Fibroblast of upper back skin (primary cell): ENCODE measurements around the gene PLXNA2.

Experiments used
- DNase-seq: peaks from one replicate; pipeline ENCODE4 v3.0.0-alpha.2; 2013

PLXNA2 gene

DNA sequence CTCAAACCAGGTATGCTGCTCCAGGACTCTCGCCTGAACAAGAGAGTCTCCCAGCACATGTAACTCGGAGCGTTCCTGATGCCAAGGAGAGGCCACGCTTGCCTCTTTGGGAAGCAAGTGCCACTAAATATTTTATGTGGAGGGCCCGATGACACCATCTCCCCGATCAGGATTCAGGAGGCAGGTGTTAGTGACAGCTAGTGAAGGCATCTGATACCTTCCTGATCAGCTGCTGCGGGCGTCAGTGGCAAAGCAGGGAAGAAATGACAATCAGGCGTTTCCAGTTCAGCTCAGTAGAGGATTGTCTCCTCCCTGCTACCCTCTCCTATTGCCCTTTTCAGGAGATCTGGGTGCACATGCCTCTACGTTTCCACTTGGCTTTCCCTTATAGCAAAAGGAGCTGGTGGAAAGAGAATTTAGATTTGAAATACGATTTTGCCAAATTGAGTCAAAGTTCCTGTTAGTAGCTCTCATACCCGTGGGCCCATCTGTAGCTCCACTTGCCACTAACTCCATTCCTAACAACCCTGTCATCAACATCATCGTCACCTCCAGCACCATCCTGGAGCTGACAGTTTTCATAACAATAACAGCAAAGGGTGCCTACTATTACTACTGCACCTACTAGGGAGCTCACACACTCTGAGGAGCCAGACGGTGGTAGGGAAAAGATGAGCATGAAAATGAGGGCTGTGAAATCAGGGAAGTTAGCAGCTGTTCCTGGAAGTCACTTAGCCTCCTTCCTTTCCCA lies 21.6 kb downstream of the PLXNA2 start:
- no peak for DNase-seq

DNA sequence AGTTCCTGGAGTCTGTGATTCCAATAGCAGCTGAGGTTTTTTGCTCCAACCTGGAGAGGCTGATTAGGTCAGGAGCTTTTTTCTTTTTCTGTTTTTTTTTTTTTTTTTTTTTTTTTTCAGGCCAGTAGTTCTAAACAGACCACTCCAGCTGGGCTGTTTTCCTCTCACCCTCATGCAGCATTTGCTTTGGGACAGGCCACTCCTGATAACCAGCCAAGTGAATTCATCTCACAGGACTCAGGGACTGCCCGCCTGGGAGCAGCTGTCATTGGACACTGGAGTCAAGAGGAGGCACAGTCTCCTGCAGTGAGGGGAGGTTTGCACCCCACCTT lies 22.9 kb downstream of the PLXNA2 start:
- no peak for DNase-seq

DNA sequence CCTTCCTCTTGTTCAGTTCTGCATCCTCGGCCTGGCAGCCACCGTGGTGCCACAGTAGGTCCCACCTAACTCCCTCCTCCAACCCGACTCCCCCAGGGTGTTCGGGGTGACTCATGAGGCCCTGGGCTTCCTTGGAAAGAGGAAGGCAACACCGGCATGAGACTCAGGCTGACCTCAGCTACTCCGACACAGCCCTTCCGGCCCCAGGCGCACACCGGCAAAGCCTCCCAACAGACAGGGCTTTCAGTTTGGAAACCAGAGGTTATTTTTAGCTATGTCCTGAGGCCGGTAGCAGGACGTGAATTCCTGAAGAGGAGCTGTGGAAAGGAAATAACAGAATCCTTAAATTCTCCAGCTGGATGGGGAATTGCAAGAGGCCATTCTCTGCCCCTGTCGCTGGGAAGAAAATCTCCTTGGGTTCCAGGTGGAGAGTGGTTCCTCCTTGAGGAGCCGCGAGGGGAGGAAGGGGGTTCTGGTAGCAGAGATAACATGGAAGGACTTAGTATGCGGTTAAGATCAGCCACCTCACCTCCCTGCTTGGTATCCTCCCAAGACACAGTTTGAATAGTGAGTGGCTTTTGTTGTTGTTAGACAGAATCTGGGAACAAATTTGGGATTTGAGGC lies 24.4 kb downstream of the PLXNA2 start:
- DNase-seq, result peak; percentile 73

DNA sequence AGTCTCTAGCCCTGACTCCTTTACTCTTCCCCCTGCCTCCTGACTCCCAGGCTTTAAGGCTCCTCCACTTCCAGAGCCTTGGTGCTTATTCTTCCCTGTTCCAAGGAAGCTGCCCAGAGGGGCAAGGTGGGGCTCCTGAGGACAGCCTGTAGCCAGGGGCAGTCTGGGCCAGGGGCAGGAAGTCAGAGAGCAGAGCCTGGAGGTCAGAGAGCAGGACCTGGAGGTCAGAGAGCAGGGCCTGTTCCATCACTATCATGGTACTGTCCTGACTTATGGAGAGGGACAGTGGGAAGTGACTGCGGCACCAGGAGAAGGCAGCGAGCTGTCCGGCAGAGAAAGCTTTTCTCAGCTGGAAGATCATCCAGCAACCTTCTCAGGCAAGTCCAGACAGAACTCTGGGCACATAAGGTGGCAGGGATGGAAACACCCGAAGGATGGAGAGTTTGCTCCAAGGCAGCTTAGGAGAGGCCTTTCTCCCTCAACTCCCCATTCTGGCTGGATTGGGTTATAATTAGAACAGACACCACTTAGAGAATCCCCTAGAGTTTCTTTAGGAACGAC lies 25.0 kb downstream of the PLXNA2 start:
- no peak for DNase-seq

GRCh38 chr1:208218237-208219097 lies 25.7 kb downstream of the PLXNA2 start:
- no peak for DNase-seq

DNA sequence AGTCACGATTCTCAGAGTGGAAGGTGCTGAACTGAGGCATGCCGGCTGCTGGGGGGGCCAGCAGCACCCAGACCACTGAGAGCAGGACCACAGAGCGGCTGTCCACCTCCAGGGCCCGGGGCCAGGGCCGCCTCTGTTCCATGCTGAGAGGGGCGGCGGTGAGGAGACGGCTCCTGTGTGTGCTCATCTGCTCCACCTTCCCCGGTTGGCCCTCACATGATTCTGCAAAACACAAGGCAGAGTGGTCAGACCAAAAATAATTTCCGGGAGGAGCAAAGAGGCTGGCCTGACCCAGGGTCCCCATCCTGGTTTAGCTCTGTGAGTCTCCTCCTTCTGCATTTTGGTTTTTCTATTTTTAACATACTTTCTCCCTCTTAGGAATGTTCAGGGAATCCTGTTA lies 26.4 kb downstream of the PLXNA2 start:
- DNase-seq, result no peak

DNA sequence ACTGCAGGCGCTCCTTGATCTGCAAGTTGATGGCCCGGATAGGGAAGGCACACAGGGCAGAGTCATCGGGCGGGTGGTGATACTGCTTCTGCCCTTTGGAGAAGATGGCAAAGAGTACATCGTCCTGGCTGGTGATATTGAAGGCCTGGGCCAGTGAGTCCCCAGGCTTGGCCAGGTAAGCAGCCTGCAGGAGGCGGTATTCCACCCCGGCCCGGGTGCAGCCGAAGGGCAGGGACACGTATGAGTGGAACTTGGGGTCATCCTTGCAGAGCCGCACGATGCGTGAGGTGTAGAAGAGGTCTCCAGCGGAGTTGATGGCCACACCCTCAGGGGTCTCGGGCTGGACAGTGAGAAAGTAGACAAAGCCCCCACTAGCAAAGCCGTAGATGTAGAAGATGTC lies 27.4 kb downstream of the PLXNA2 start:
- DNase-seq, result no peak

- DNase-seq, result peak; percentile 75
These were observed 28.1 kb downstream of the PLXNA2 start for GRCh38 chr1:208216062-208216461.

- DNase-seq, result no peak
These were observed 28.8 kb downstream of the PLXNA2 start for GRCh38 chr1:208215393-208215792.

GRCh38 chr1:208213786-208214185 lies 30.4 kb downstream of the PLXNA2 start:
- DNase-seq, result no peak

DNA sequence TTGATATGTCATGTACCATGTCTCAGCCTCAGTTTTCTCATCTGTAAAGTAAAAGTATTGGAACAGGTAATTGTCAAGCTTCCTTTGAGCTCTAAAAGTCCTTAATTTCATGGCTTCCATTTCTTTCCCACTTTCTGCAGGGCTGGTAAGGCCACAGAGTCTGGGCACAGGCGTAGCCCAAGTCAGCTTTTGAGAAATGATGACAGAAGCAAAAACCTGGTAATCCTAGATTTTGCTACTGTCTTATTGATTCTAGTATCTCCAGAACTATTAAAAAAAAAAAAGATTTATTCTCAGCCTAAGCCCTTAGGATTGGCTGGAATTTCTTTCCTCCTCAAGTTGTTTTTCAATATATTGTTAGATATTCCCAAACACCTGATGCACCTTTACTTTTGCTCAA lies 31.3 kb downstream of the PLXNA2 start:
- no peak for DNase-seq

DNA sequence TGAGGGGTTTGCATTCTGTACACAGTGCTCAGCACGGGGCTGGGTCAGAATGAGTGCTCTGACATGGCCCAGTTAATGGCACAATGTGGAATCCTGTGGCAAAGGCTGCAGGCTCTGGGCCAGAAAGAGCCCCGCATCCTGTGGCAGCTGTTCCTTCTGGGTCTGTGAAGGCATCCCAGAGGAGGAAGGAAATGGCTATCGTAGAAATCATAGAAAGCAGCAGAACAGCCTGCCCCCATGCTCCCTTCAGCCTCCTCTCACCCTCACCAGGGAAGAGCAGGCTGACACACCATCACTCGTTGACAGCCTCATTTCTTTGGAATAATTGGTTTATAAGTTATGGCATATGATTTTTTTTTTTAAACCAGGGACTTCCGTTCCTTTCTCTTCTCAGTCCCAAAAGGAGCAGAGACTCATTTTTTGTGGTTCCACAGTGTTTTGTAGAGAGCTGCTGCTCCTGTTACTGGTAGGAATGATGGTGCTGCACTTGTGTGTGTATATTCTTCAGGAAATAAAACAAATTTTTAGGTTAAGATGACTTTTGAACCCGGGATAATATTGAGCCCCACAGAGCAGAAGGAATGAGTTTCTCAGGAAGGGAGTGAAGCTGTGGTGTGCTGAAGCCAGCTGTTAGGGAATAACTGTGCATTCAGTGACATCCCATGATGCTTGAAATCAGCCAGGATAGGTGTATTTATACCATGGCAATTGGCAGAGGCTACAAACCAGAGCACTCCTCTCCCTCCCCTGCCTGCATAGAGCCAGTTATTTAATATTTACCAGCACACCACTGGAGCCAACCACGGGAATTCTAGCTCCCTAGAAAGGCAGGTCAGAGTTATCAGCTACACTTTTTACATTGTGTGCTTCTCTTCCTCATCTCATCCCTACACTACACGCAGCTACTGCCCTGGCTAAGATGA lies 32.0 kb downstream of the PLXNA2 start:
- peak; percentile 77 for DNase-seq

DNA sequence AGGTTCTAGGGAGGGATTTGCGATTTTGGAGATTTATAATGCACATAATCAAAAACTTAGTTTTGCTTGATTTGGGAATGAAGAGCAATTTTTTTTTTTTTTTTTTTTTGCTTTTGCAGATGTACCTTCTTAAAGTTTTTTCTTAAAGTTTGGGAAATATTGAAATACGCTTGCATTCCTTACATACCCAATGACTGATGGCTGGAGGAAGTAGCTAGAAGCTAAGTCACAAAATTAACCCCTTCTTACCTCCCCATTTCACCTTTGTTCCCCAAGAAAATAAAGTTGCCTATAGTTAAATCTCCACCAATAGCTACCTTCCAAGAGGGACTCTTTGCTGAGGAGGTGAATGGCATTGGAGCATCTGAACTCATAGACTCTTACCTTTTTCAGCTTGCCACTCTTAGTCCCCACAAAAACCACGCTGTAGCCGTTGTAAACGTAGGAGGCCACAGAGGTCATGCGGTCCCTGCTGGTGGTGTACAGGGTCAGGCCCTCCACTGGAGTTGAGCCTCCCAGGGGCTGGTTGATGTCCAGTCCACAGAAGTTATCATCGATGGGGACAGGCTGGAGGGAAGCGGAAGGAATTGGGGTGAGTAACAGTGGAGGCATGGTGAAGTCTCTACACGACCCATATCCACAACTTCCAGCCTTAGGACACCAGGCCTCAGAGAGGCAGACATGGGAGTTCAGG lies 34.1 kb downstream of the PLXNA2 start:
- no peak for DNase-seq

- no peak for DNase-seq
These were observed 34.9 kb downstream of the PLXNA2 start for GRCh38 chr1:208209286-208209685.

GRCh38 chr1:208208132-208208487 lies 36.1 kb downstream of the PLXNA2 start:
- no peak for DNase-seq

GRCh38 chr1:208207388-208208131 lies 36.6 kb downstream of the PLXNA2 start:
- peak; percentile 96 for DNase-seq

DNA sequence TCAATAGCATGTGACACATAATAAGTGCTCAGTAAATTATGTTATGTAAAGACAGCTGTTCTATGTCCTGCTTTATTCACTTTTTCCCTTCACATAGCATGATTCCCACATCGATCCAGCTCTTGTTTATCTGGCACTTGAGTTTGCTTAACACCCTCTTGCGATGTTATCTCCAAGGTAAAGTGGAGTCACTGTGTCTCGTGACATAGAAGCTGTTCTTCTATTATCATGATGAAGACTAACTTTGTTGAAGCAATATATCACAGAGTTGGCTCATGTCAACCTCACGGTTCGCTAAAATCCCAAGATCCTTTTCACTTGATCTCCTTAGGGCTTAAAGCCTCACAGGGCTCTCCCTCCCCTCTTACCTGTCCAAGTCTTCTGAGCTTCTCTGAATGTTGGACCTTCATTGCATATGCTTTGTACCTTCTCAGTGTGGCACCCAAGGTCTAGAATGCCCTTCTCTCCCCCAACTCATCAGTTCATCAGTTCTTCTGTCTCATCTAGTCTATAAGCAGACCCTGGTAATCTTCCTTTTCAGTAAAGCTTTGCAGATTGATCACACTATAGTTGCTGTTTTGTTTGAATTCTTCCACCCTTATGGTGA lies 38.0 kb downstream of the PLXNA2 start:
- DNase-seq, result no peak

DNA sequence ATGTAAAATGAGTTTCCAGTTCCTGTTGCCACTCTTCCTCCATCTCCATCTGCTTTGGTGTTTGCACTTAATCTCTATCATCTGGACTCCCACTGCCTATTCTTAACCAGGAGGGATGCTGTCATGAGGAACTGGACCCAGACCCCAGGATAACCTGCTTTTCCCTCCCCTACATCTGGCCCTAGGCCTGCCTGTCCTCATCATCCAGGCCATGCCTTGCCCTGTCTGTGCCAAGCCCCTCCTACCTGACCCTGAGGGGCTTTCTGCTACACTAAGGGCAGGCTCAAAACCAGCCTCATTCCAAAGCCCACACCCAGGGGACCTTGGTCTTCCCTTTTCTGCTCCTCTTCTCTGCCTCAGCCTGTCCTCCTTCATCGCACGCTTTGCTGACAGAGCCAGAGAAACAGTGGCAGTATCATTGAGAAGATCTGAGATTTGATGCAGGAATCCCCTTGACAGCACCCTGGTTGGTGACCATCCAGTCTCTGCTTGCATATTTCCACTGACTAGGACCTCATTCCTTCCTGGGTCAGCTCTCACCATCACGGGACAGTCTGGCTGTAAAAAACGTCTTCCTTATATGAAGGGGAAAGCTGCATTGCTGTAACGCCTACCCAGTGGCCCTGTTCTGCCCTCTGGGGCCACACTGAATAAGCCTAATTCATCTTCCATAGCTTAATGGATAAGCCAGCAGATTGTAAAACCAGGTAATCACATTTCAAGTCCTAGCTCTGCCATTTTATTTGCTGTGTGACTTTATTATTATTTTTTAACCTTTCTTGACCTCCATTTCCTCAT lies 38.8 kb downstream of the PLXNA2 start:
- DNase-seq, result no peak

- DNase-seq, result peak; percentile 42
These were observed 39.4 kb downstream of the PLXNA2 start for GRCh38 chr1:208204779-208205178.
